HG03469 (cell line): ENCODE measurements around the gene SORCS2.

Source experiments
- ATAC-seq: cut with Tn5 transposase; IDR thresholded peaks from one replicate; pipeline ENCODE4 v1.9.1; 2021; ENCODE audit warnings: mild to moderate bottlenecking, moderate library complexity, moderate number of reproducible peaks; ENCODE audit not compliant: unreplicated experiment

SORCS2 gene

DNA sequence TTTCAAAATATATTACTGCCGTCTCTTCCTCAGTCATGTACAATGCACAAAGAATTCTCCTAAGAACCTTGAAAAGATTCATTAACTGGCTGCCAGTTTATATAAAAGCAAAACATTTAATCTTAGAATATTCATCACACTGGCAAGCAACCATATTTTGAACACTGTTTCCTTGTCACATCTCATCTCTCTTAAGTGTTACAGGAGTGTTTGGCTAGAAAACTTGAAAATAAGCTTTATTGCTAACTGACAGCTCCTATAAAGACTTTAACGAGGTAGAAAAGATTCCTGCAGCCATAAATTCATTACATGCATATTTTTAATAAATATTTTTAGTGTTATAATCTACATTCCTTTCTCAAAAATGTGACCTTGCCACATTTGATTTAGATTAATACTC, 597.7 kb downstream of the SORCS2 start:
- ATAC-seq: no peak

DNA sequence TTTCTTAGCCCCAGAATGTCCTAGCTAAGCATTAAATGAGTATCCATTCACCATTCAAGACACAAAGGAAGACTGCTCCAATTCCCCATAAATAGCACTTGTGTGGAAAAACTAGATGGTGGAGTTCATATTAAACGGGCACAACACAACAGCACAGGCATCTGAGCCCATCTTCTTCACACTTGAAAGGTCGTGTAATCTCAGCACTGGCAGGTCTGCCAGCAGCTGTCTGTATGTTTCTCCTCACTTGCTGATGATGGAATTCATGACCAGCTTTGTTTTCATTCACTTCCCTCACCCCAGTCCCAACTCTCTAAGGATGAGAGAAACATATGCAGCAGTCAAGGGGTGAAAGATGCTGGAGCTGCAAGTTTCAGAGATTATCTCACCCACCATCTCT, 598.7 kb downstream of the SORCS2 start:
- no peak for ATAC-seq
